Measurements from ENCODE around the gene MAPT.

GRCh38 chr17:45850011-45850410 lies 44.3 kb upstream of the MAPT start:
- TF ChIP-seq ZNF274 (IDR thresholded peaks at IDR 0.05; ENCODE audit: low read depth, low read length) (no peak), YY1 (IDR thresholded peaks at IDR 0.05; ENCODE audit: insufficient read depth, insufficient read length) (no peak), SUZ12 (IDR thresholded peaks at IDR 0.05; ENCODE audit: extremely low read depth, insufficient read depth, insufficient read length) (no peak)

Measured in NT2/D1 (cell line).